ENCODE measurements around the gene IRS2.
A peak's percentile ranks its signal among the peaks of the same experiment; 100 is the strongest.

IRS2 gene

GRCh38 chr13:109746364-109746763 lies 40.0 kb downstream of the IRS2 start:
- no peak overlapping the region for H3K4me3 ChIP-seq (ENCODE audit: low read length)
- TF ChIP-seq CTCF (conservative IDR thresholded peaks at IDR 0.05; ENCODE audit: low read length), result no peak
- no peak for DNase-seq (ENCODE audit: low read depth)

- no peak for TF ChIP-seq CTCF (conservative IDR thresholded peaks at IDR 0.05; ENCODE audit: low read length)
These were observed 40.7 kb downstream of the IRS2 start for GRCh38 chr13:109745702-109746101.

GRCh38 chr13:109745060-109745459 lies 41.3 kb downstream of the IRS2 start:
- no peak for DNase-seq (ENCODE audit: low read depth)
- no peak overlapping the region for H3K4me3 ChIP-seq (ENCODE audit: low read length)
- TF ChIP-seq CTCF (conservative IDR thresholded peaks at IDR 0.05; ENCODE audit: low read length), result no peak

More at GRCh38 chr13:109745702-109746101, 40.7 kb downstream of the IRS2 start:
- no peak for DNase-seq (ENCODE audit: low read depth)
- H3K4me3 ChIP-seq (ENCODE audit: low read length), result no peak overlapping the region

- TF ChIP-seq CTCF (conservative IDR thresholded peaks at IDR 0.05; ENCODE audit: low read length), result no peak
- DNase-seq (ENCODE audit: low read depth), result no peak
- no peak overlapping the region for H3K4me3 ChIP-seq (ENCODE audit: low read length)
These were observed 41.8 kb downstream of the IRS2 start for GRCh38 chr13:109744512-109745051.

GRCh38 chr13:109743706-109744453 lies 42.5 kb downstream of the IRS2 start:
- no peak overlapping the region for H3K4me3 ChIP-seq (ENCODE audit: low read length)
- peak; percentile 17; the same call in 1 of the 2 replicates for TF ChIP-seq CTCF (conservative IDR thresholded peaks at IDR 0.05; ENCODE audit: low read length)
- DNase-seq (ENCODE audit: low read depth), result peak; percentile 66

GRCh38 chr13:109741966-109742365 lies 44.4 kb downstream of the IRS2 start:
- TF ChIP-seq CTCF (conservative IDR thresholded peaks at IDR 0.05; ENCODE audit: low read length), result no peak
- no peak for DNase-seq (ENCODE audit: low read depth)
- H3K4me3 ChIP-seq (ENCODE audit: low read length), result no peak overlapping the region

GRCh38 chr13:109740721-109741120 lies 45.7 kb downstream of the IRS2 start:
- DNase-seq (ENCODE audit: low read depth), result no peak
- H3K4me3 ChIP-seq (ENCODE audit: low read length), result no peak overlapping the region
- TF ChIP-seq CTCF (conservative IDR thresholded peaks at IDR 0.05; ENCODE audit: low read length), result no peak
